SK-N-SH (cell line): ENCODE measurements around the gene PHC2. TPM values are rescaled to one million over a fixed set of nuclear protein-coding genes. Genes with fewer than 3 reads are reported as not detected.

Experiments
- CTCF ChIA-PET: fragments of 300-600, 350-600 bp; formaldehyde crosslinking; extraction: SDS; loops from one replicate; lab custom pipeline; 2021; lab: Yijun Ruan, JAX
- POLR2A ChIA-PET: fragments of 350-600 bp; sonication (Branson Sonifier 250); formaldehyde crosslinking; extraction: SDS; loops from one replicate; lab custom pipeline; 2020; ENCODE audit warnings: antibody characterized with exemption, inconsistent platforms; lab: Yijun Ruan, JAX
- DNase-seq: peaks from one replicate; pipeline ENCODE4 v3.0.0; 2012
- H2AFZ ChIP-seq: fragments of 200-600 bp; sonication (generic); 2 replicates; pipeline ENCODE4 v1.8.1; 2016; ENCODE audit warnings: antibody characterized with exemption, mild to moderate bottlenecking, low read depth
- H3F3A ChIP-seq: fragments of 200-600 bp; sonication (generic); replicated peaks from 2 replicates; pipeline ENCODE3; 2016; ENCODE audit warnings: antibody characterized with exemption, mild to moderate bottlenecking; ENCODE audit not compliant: insufficient read depth
- H3K27ac ChIP-seq, 2 experiments: fragments of 200-500 bp in 1 of 2; fragments of 200-600 bp in 1 of 2; sonication (Bioruptor generic) in 1 of 2; sonication (generic), shearing (Covaris generic) in 1 of 2; 2 replicates each; pipeline versions ENCODE4 v1.5.1 to v1.6.1; 2014 to 2016; ENCODE audit warnings: low read depth in 2 of 2, inconsistent platforms in 1 of 2, low read length in 1 of 2, mild to moderate bottlenecking in 1 of 2, mixed read lengths in 1 of 2
- H3K27me3 ChIP-seq: fragments of 200-600 bp; sonication (generic), shearing (Covaris generic); 2 replicates; pipeline ENCODE4 v1.6.1; 2016; ENCODE audit warnings: mixed run types; ENCODE audit not compliant: insufficient read depth
- H3K36me3 ChIP-seq, 2 experiments: fragments of 200-500 bp in 1 of 2; fragments of 200-600 bp in 1 of 2; sonication (Bioruptor generic) in 1 of 2; sonication (generic) in 1 of 2; replicated peaks in 1 of 2; 2 replicates each; pipeline versions ENCODE3 to v1.5.1; 2014 to 2016; ENCODE audit warnings: low read length in 1 of 2, mild to moderate bottlenecking in 1 of 2; ENCODE audit not compliant: insufficient read depth in 2 of 2, control insufficient read depth in 1 of 2
- H3K4me1 ChIP-seq, 2 experiments: fragments of 200-500 bp in 1 of 2; fragments of 200-600 bp in 1 of 2; sonication (Bioruptor generic) in 1 of 2; sonication (generic), shearing (Covaris generic) in 1 of 2; 2 replicates each; pipeline versions ENCODE4 v1.5.1 to v1.6.1; 2014 to 2016; ENCODE audit warnings: low read depth in 1 of 2, low read length in 1 of 2, mixed run types in 1 of 2; ENCODE audit not compliant: insufficient read depth in 2 of 2, control insufficient read depth in 1 of 2
- H3K4me2 ChIP-seq: fragments of 200-600 bp; sonication (generic), shearing (Covaris generic); 2 replicates; pipeline ENCODE4 v1.6.1; 2017; ENCODE audit warnings: mixed run types
- H3K4me3 ChIP-seq, 2 experiments: fragments of 200-500 bp in 1 of 2; fragments of 200-600 bp in 1 of 2; sonication (Bioruptor generic) in 1 of 2; sonication (generic), shearing (Covaris generic) in 1 of 2; 2 replicates each; pipeline versions ENCODE4 v1.5.1 to v1.8.1; 2014 to 2016; ENCODE audit warnings: low read depth in 2 of 2, inconsistent platforms in 1 of 2, low read length in 1 of 2, mild to moderate bottlenecking in 1 of 2, mixed read lengths in 1 of 2, moderate library complexity in 1 of 2
- H3K79me2 ChIP-seq: fragments of 200-600 bp; sonication (generic); 2 replicates; pipeline ENCODE4 v1.8.1; 2017; ENCODE audit warnings: mild to moderate bottlenecking; ENCODE audit not compliant: insufficient read depth
- H3K9ac ChIP-seq: fragments of 200-600 bp; sonication (generic); 2 replicates; pipeline ENCODE4 v1.6.1; 2017; ENCODE audit warnings: mixed run types
- H3K9me2 ChIP-seq: fragments of 200-600 bp; sonication (generic); 2 replicates; pipeline ENCODE4 v1.6.1; 2017; ENCODE audit warnings: mixed run types
- H3K9me3 ChIP-seq: fragments of 200-600 bp; sonication (generic); 2 replicates; pipeline ENCODE4 v1.6.1; 2017; ENCODE audit warnings: mixed run types, mild to moderate bottlenecking, moderate library complexity
- H4K20me1 ChIP-seq: fragments of 200-600 bp; sonication (generic); 2 replicates; pipeline ENCODE4 v1.6.1; 2017; ENCODE audit warnings: mild to moderate bottlenecking, mixed run types; ENCODE audit not compliant: insufficient read depth
- CHD2 ChIP-seq: fragments of 150-350 bp; IDR thresholded peaks from 2 replicates; pipeline ENCODE4 v1.6.1; 2018; ENCODE audit warnings: low read length; ENCODE audit not compliant: partially characterized antibody
- ELF1 ChIP-seq: IDR thresholded peaks from 2 replicates; pipeline ENCODE4 v1.4.0; 2012
- FOXJ3 ChIP-seq: sonication (generic); formaldehyde crosslinking; IDR thresholded peaks from 2 replicates; pipeline ENCODE4 v1.5.1; 2020; ENCODE audit warnings: mild to moderate bottlenecking, missing genetic modification reagents
- FOXM1 ChIP-seq: IDR thresholded peaks from 2 replicates; pipeline ENCODE4 v1.4.0; 2012; ENCODE audit warnings: low read depth, mild to moderate bottlenecking
- GATA2 ChIP-seq: sonication (generic); formaldehyde crosslinking; IDR thresholded peaks from 2 replicates; pipeline ENCODE4 v1.5.0; 2020; ENCODE audit warnings: mild to moderate bottlenecking, missing genetic modification reagents
- MEF2A ChIP-seq: IDR thresholded peaks from 2 replicates; pipeline ENCODE4 v1.4.0; 2012; ENCODE audit warnings: low read depth, borderline replicate concordance
- NFIC ChIP-seq: IDR thresholded peaks from 2 replicates; pipeline ENCODE4 v1.4.0; 2012; ENCODE audit warnings: borderline replicate concordance
- NRF1 ChIP-seq: IDR thresholded peaks from 2 replicates; pipeline ENCODE4 v1.6.1; 2012; ENCODE audit warnings: low read depth, mild to moderate bottlenecking, low read length
- POLR2AphosphoS5 ChIP-seq: IDR thresholded peaks from 2 replicates; pipeline ENCODE4 v1.6.1; 2012; ENCODE audit warnings: low read depth, low read length
- RCOR1 ChIP-seq: fragments of 150-350 bp; IDR thresholded peaks from 2 replicates; pipeline ENCODE4 v1.6.1; 2017; ENCODE audit warnings: antibody characterized with exemption, low read length
- SMC3 ChIP-seq: IDR thresholded peaks from 2 replicates; pipeline ENCODE4 v1.6.1; 2012; ENCODE audit warnings: low read depth, low read length, improper control_type of control experiment
- TAF1 ChIP-seq: IDR thresholded peaks from 2 replicates; pipeline ENCODE4 v1.6.1; 2012; ENCODE audit warnings: low read depth, mild to moderate bottlenecking, low read length, moderate library complexity, borderline replicate concordance
- TCF12 ChIP-seq: IDR thresholded peaks from 2 replicates; pipeline ENCODE4 v1.4.0; 2012
- YY1 ChIP-seq: IDR thresholded peaks from 2 replicates; pipeline ENCODE4 v1.4.0; 2012; ENCODE audit warnings: low read depth, mild to moderate bottlenecking
- WGBS: methylation state at CpG from one replicate; pipeline ENCODE4 v1.1.6; 2017; ENCODE audit warnings: low lambda C conversion rate; 5-methylcytosine and 5-hydroxymethylcytosine counted together
- polyA plus RNA-seq, 3 experiments: library from polyadenylated mRNA; depleted of rRNA; stranded (reverse); fragments of >200 nt; gene quantifications; 2 replicates each; pipeline ENCODE4 v1.2.3, GENCODE V29; 2012
- TF ChIP-seq, protein P1 (sequence below): IDR thresholded peaks from 2 replicates; pipeline ENCODE4; 2012
- TF ChIP-seq, protein P2 (sequence below): IDR thresholded peaks from 2 replicates; pipeline ENCODE4 v1.4.0; 2012; ENCODE audit warnings: low read depth
- TF ChIP-seq, protein P3 (sequence below): fragments of 150-350 bp; IDR thresholded peaks from 2 replicates; pipeline ENCODE4 v1.6.1; 2016; ENCODE audit warnings: mild to moderate bottlenecking, low read depth, low read length
- TF ChIP-seq, protein P4 (sequence below): fragments of 200-600 bp; sonication (generic); IDR thresholded peaks from 2 replicates; pipeline ENCODE4 v1.6.1; 2017; ENCODE audit warnings: antibody characterized with exemption, mild to moderate bottlenecking, moderate library complexity
- TF ChIP-seq, protein P5 (sequence below): IDR thresholded peaks from 2 replicates; pipeline ENCODE4 v1.4.0; 2012; ENCODE audit warnings: low read depth, borderline replicate concordance

PHC2 gene
- polyA plus RNA-seq, 1 of the 3 experiments (the other 2 are of a cell fraction) = 98.7 TPM

DNA sequence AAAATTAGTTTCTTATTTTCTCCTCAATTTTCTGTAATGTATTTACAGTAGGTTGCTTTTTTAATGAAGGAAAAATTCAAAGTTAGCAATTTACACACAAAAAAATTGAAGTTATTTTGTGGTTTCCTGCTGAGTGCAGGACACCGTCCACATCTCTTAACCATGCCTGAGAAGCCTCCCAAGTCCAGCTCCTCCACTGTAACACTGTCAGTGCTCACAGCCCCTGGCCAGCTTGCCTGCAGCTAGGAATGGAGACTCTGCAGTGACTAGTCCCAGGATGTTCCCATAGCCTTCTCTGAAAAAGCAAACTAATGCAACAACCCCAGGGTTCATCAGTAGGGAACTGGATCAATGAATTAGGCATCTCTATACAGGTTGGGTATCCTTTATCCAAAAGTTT, 113.5 kb downstream of the PHC2 start:
- no peak for DNase-seq
- Histone ChIP-seq H3K27ac (no peak overlapping the region), H4K20me1 (no peaks in the 10 kb centered on the region), H3K9me2 (no peaks in the 10 kb centered on the region), H3K27me3 (no peaks in the 10 kb centered on the region), H3K4me2 (no peak overlapping the region), H2AFZ (no peak overlapping the region), H3K9me3 (no peaks in the 10 kb centered on the region), H3K4me1 (0 out of 4 replicates have a peak, but pooled peaks cover 0 to 4% of the 10 kb centered on the region in 2 experiments), H3K9ac (no peak overlapping the region), H3F3A (peaks cover 9% of the 10 kb centered on the region), H3K36me3 (peaks cover 8 to 10% of the 10 kb centered on the region in 2 experiments), H3K79me2 (no peaks in the 10 kb centered on the region), H3K4me3 (no peak overlapping the region)
- 71% methylated on average over 1 of the region's 1 CpG for WGBS
- CTCF ChIA-PET = interaction anchor here (1.1 kb wide), 1 partner anchor 11 kb away, joined by 3 read pairs; no protein-coding TSS in a partner anchor
- TF ChIP-seq, protein P1, sequence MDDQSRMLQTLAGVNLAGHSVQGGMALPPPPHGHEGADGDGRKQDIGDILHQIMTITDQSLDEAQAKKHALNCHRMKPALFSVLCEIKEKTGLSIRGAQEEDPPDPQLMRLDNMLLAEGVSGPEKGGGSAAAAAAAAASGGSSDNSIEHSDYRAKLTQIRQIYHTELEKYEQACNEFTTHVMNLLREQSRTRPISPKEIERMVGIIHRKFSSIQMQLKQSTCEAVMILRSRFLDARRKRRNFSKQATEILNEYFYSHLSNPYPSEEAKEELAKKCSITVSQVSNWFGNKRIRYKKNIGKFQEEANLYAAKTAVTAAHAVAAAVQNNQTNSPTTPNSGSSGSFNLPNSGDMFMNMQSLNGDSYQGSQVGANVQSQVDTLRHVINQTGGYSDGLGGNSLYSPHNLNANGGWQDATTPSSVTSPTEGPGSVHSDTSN = no peak
- TF ChIP-seq, protein P2, sequence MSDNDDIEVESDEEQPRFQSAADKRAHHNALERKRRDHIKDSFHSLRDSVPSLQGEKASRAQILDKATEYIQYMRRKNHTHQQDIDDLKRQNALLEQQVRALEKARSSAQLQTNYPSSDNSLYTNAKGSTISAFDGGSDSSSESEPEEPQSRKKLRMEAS = no peak
- POLR2A ChIA-PET = no interaction called here

DNA sequence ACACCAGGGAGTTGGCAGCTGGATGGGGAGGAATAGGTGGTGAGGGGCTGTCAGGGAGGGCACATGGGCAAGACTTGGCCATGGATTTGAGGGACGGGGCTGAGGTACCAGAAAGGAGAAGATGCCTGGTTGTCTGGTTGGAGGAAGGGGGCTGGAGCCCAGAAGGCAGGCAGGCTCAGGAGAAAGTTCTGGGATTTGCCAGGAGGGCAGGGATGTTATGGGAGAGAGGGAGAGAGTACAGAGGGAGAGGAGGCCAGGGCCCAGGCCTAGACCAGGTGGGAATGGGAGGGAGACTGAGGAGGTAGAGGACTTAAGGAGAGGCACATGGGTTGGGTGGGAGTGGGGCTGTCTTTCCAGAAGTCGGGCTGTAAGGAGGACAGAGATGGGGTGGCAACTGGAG, 114.3 kb downstream of the PHC2 start:
- Histone ChIP-seq H2AFZ (no peak overlapping the region), H3K4me2 (no peak overlapping the region), H3K36me3 (peaks cover 4% of the 10 kb centered on the region in 2 experiments), H4K20me1 (no peaks in the 10 kb centered on the region), H3F3A (peaks cover 2% of the 10 kb centered on the region), H3K27ac (no peak overlapping the region), H3K27me3 (no peaks in the 10 kb centered on the region), H3K9me3 (no peaks in the 10 kb centered on the region), H3K4me1 (0 out of 4 replicates have a peak, but pooled peaks cover 0 to 4% of the 10 kb centered on the region in 2 experiments), H3K4me3 (no peak overlapping the region), H3K9me2 (no peaks in the 10 kb centered on the region), H3K79me2 (no peaks in the 10 kb centered on the region), H3K9ac (no peak overlapping the region)
- WGBS = 95% methylated on average over 2 of the region's 2 CpGs
- DNase-seq = no peak
- TF ChIP-seq TCF12 = no peak
- TF ChIP-seq POLR2AphosphoS5 = no peak
- no peak for TF ChIP-seq FOXM1
- TF ChIP-seq GATA2 (CRISPR knock-in tag) = no peak
- TF ChIP-seq, protein P3, sequence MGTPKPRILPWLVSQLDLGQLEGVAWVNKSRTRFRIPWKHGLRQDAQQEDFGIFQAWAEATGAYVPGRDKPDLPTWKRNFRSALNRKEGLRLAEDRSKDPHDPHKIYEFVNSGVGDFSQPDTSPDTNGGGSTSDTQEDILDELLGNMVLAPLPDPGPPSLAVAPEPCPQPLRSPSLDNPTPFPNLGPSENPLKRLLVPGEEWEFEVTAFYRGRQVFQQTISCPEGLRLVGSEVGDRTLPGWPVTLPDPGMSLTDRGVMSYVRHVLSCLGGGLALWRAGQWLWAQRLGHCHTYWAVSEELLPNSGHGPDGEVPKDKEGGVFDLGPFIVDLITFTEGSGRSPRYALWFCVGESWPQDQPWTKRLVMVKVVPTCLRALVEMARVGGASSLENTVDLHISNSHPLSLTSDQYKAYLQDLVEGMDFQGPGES = no peak
- TF ChIP-seq, protein P4, sequence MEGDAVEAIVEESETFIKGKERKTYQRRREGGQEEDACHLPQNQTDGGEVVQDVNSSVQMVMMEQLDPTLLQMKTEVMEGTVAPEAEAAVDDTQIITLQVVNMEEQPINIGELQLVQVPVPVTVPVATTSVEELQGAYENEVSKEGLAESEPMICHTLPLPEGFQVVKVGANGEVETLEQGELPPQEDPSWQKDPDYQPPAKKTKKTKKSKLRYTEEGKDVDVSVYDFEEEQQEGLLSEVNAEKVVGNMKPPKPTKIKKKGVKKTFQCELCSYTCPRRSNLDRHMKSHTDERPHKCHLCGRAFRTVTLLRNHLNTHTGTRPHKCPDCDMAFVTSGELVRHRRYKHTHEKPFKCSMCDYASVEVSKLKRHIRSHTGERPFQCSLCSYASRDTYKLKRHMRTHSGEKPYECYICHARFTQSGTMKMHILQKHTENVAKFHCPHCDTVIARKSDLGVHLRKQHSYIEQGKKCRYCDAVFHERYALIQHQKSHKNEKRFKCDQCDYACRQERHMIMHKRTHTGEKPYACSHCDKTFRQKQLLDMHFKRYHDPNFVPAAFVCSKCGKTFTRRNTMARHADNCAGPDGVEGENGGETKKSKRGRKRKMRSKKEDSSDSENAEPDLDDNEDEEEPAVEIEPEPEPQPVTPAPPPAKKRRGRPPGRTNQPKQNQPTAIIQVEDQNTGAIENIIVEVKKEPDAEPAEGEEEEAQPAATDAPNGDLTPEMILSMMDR = no peak
- TF ChIP-seq TAF1 = no peak
- no peak for TF ChIP-seq NRF1
- no peak for TF ChIP-seq ELF1
- TF ChIP-seq, protein P1 = no peak
- no peak for TF ChIP-seq NFIC
- no peak for TF ChIP-seq RCOR1
- no peak for TF ChIP-seq MEF2A
- TF ChIP-seq YY1 = no peak
- TF ChIP-seq FOXJ3 (CRISPR knock-in tag) = no peak
- TF ChIP-seq SMC3 = no peak
- TF ChIP-seq, protein P5, sequence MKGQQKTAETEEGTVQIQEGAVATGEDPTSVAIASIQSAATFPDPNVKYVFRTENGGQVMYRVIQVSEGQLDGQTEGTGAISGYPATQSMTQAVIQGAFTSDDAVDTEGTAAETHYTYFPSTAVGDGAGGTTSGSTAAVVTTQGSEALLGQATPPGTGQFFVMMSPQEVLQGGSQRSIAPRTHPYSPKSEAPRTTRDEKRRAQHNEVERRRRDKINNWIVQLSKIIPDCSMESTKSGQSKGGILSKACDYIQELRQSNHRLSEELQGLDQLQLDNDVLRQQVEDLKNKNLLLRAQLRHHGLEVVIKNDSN = no peak
- no peak for TF ChIP-seq CHD2
- ChIA-PET POLR2A (no interaction called here), CTCF (interaction anchor here (1.1 kb wide), 1 partner anchor 12 kb away, joined by 3 read pairs; no protein-coding TSS in a partner anchor)
